Smooth muscle cell (in vitro differentiated cells): ENCODE measurements around the gene SLCO1C1. TPM values are rescaled to one million over a fixed set of nuclear protein-coding genes. Genes with fewer than 3 reads are reported as not detected.
"Not testable (repeated sequence)": the region's sequence is repeated elsewhere in the genome, so short reads cannot be mapped to it uniquely, and the experiment has no call there.

Experiments used
- DNase-seq: peaks from one replicate; lab custom pipeline; 2025; ENCODE audit not compliant: unreplicated experiment; lab: John Stamatoyannopoulos, UW
- H2AFZ ChIP-seq: fragments of 200-600 bp; sonication (generic); 2 replicates; pipeline ENCODE4 v1.6.0; 2016; ENCODE audit warnings: antibody characterized with exemption, low read depth, mild to moderate bottlenecking
- H3F3A ChIP-seq: fragments of 200-600 bp; sonication (generic); 2 replicates; pipeline ENCODE4 v1.6.0; 2017; ENCODE audit warnings: antibody characterized with exemption, low read depth
- H3K27ac ChIP-seq: fragments of 200-600 bp; sonication (generic); 2 replicates; pipeline ENCODE4 v1.5.1; 2016; ENCODE audit warnings: low read depth, mild to moderate bottlenecking
- H3K27me3 ChIP-seq: fragments of 200-600 bp; sonication (generic); 2 replicates; pipeline ENCODE4 v1.6.1; 2016; ENCODE audit warnings: low read depth, mild to moderate bottlenecking
- H3K36me3 ChIP-seq: fragments of 200-600 bp; sonication (generic); 2 replicates; pipeline ENCODE4 v1.5.1; 2016; ENCODE audit warnings: low read depth
- H3K4me1 ChIP-seq: fragments of 200-600 bp; sonication (generic); 2 replicates; pipeline ENCODE4 v1.5.1; 2016; ENCODE audit warnings: low read depth
- H3K4me2 ChIP-seq: fragments of 200-600 bp; sonication (generic); 2 replicates; pipeline ENCODE4 v1.6.0; 2016; ENCODE audit warnings: mild to moderate bottlenecking
- H3K4me3 ChIP-seq: fragments of 200-600 bp; sonication (generic); 2 replicates; pipeline ENCODE4 v1.5.1; 2016; ENCODE audit warnings: mild to moderate bottlenecking
- H3K79me2 ChIP-seq: fragments of 200-600 bp; sonication (generic); 2 replicates; pipeline ENCODE4 v1.6.0; 2016; ENCODE audit warnings: low read depth, mild to moderate bottlenecking
- H3K9ac ChIP-seq: fragments of 200-600 bp; sonication (generic); 2 replicates; pipeline ENCODE4 v1.6.0; 2016; ENCODE audit warnings: low read depth
- H3K9me3 ChIP-seq: fragments of 200-600 bp; sonication (generic); replicated peaks from 2 replicates; pipeline ENCODE4 v1.5.1; 2016; ENCODE audit warnings: low read depth
- H4K20me1 ChIP-seq: fragments of 200-600 bp; sonication (generic); 2 replicates; pipeline ENCODE4 v1.6.0; 2016; ENCODE audit warnings: low read depth
- CTCF ChIP-seq: fragments of 200-600 bp; sonication (generic); IDR thresholded peaks from 2 replicates; pipeline ENCODE4 v1.5.1; 2017; ENCODE audit warnings: borderline replicate concordance, mild to moderate bottlenecking, antibody characterized with exemption; ENCODE audit not compliant: insufficient read depth, poor library complexity, severe bottlenecking
- WGBS: methylation state at CpG from one replicate; pipeline ENCODE4 v1.1.7; 2016; ENCODE audit warnings: low lambda C conversion rate; 5-methylcytosine and 5-hydroxymethylcytosine counted together
- polyA plus RNA-seq: library from polyadenylated mRNA; unstranded; fragments of >200 nt; fragmentation: Nextera tagmentation; extraction: Ambion mirVana; gene quantifications from 2 replicates; pipeline ENCODE4 v1.2.1, GENCODE V29; 2016
- total RNA-seq: library from RNA; depleted of rRNA; stranded (reverse); fragments of >200 nt; gene quantifications from 2 replicates; pipeline ENCODE4 v1.2.3, GENCODE V29; 2014

Gene SLCO1C1
- total and polyA plus RNA-seq, 2 experiments from 2014 or later, result 2.3 TPM; not detected in 1

DNA sequence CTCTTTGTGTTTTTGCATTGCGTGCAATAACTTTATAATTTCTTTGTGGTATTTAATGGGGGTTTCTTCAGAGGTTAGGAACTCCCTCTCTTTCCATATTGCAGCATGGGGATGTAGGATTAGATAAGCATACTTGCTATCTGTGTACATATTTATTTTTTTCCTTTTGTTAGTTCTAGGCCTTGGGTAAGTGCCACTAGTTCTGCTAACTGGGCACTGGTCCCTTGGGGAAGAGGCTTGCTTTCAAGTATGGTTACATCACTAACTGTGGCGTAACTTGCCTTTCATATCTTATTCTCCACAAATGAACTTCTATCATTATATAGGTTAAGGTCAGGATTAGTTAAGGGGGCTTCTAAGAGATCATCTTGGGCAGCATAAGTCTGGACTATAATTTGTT is 83.8 kb downstream of the SLCO1C1 start:
- H3K9ac ChIP-seq, result no peak overlapping the region
- no peaks in the 10 kb centered on the region for H3K4me1 ChIP-seq
- H3K4me3 ChIP-seq, result no peak overlapping the region
- no peaks in the 10 kb centered on the region for H3F3A ChIP-seq
- no peaks in the 10 kb centered on the region for H3K79me2 ChIP-seq
- 88% methylated on average over 2 of the region's 2 CpGs for WGBS
- TF ChIP-seq CTCF, result no peak
- H3K27ac ChIP-seq, result no peak overlapping the region
- no peaks in the 10 kb centered on the region for H3K27me3 ChIP-seq
- H2AFZ ChIP-seq, result no peak overlapping the region
- H3K36me3 ChIP-seq, result no peaks in the 10 kb centered on the region
- no peaks in the 10 kb centered on the region for H4K20me1 ChIP-seq
- no peak for DNase-seq
- H3K9me3 ChIP-seq, result no peaks in the 10 kb centered on the region
- H3K4me2 ChIP-seq, result no peak overlapping the region

GRCh38 chr12:20779971-20780370 is 84.8 kb downstream of the SLCO1C1 start:
- H3F3A ChIP-seq, H4K20me1 ChIP-seq, H3K4me2 ChIP-seq, H3K4me1 ChIP-seq, H3K36me3 ChIP-seq, H3K27me3 ChIP-seq, H3K27ac ChIP-seq, H3K9ac ChIP-seq, H3K4me3 ChIP-seq, DNase-seq, H3K79me2 ChIP-seq, H2AFZ ChIP-seq, H3K9me3 ChIP-seq: not testable (repeated sequence)
- 89% methylated on average over 3 of the region's 3 CpGs for WGBS

- H3K79me2 ChIP-seq, H3K9me3 ChIP-seq, H3K4me3 ChIP-seq, H3F3A ChIP-seq, H3K9ac ChIP-seq, H3K36me3 ChIP-seq, H4K20me1 ChIP-seq, DNase-seq, H2AFZ ChIP-seq, H3K27ac ChIP-seq, H3K4me1 ChIP-seq, H3K4me2 ChIP-seq, H3K27me3 ChIP-seq: not testable (repeated sequence)
- 98% methylated on average over 11 of the region's 13 CpGs for WGBS
These were observed 88.7 kb downstream of the SLCO1C1 start for GRCh38 chr12:20783796-20784357.

DNA sequence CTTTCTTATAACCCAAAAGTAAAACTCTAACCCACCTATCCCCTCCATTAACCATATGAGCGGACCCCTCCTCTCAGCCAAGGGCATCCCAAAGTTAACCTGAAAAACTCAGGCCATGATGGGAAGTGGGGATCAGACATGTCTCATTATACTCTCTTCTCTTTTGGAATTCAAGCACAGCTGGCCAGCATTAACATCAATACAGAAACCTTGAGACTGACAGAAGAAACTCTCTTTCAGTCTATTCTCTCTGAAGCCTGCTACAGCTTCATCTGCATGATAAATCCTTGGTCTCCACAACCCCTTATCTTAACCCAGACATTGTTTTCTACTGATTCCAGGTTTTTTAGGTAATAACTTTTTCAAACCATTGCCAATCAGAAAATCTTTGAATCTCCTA is 97.8 kb downstream of the SLCO1C1 start:
- 95% methylated on average over 1 of the region's 1 CpG for WGBS
- no peaks in the 10 kb centered on the region for H3F3A ChIP-seq

More for the DNA sequence above, 97.8 kb downstream of the SLCO1C1 start:
- DNase-seq, result no peak
- Histone ChIP-seq H4K20me1 (no peaks in the 10 kb centered on the region), H3K4me1 (no peaks in the 10 kb centered on the region), H3K36me3 (no peaks in the 10 kb centered on the region), H3K9me3 (no peaks in the 10 kb centered on the region), H3K4me3 (no peak overlapping the region), H3K4me2 (no peak overlapping the region), H3K27me3 (no peaks in the 10 kb centered on the region), H3K79me2 (no peaks in the 10 kb centered on the region), H3K27ac (no peak overlapping the region), H3K9ac (no peak overlapping the region), H2AFZ (no peak overlapping the region)
- no peak for TF ChIP-seq CTCF
